K562 (cell line): ENCODE results near the gene RAB5B. TPM values are rescaled to one million over a fixed set of nuclear protein-coding genes. Genes with fewer than 3 reads are reported as not detected.

Source experiments
- ARNT ChIP-seq, 2 experiments: fragments of 450-650 bp; IDR thresholded peaks; 2 replicates each; pipeline ENCODE4 v1.6.1; 2016; ENCODE audit warnings: mild to moderate bottlenecking in 1 of 2
- CCNT2 ChIP-seq: IDR thresholded peaks from 2 replicates; pipeline ENCODE4 v1.6.1; 2011; ENCODE audit warnings: borderline replicate concordance, low read depth, mild to moderate bottlenecking, moderate library complexity, mixed read lengths, low read length; ENCODE audit not compliant: insufficient read length; ENCODE audit errors: extremely low read depth
- CGGBP1 ChIP-seq: fragments of 250-450 bp; sonication (Bioruptor Pico); IDR thresholded peaks from 2 replicates; pipeline ENCODE4 v1.9.0; 2021; ENCODE audit warnings: mild to moderate bottlenecking
- CHD2 ChIP-seq: IDR thresholded peaks from 2 replicates; pipeline ENCODE4 v1.6.1; 2011; ENCODE audit warnings: low read depth, low read length
- E2F1 ChIP-seq: sonication (generic); formaldehyde crosslinking; IDR thresholded peaks from 2 replicates; pipeline ENCODE4 v1.8.1; 2023; ENCODE audit warnings: mild to moderate bottlenecking, missing genetic modification reagents, moderate library complexity
- FOSL1 ChIP-seq: fragments of 200-800 bp; sonication (Bioruptor generic); conservative IDR thresholded peaks from 2 replicates; pipeline ENCODE4 v1.6.1; 2016; ENCODE audit warnings: missing genetic modification characterization, missing compliant biosample characterization
- FOXK2 ChIP-seq, 2 experiments: fragments of 450-650 bp; IDR thresholded peaks in 1 of 2; conservative IDR thresholded peaks in 1 of 2; 2 replicates each; pipeline ENCODE4 v1.6.1; 2016; ENCODE audit warnings: low read depth in 2 of 2, mild to moderate bottlenecking in 1 of 2
- GABPB1 ChIP-seq: sonication (generic); formaldehyde crosslinking; IDR thresholded peaks from 2 replicates; pipeline ENCODE4 v1.8.0; 2022; ENCODE audit warnings: mild to moderate bottlenecking, missing genetic modification reagents
- KDM5B ChIP-seq: fragments of 200-600 bp; sonication (generic); IDR thresholded peaks from 2 replicates; pipeline ENCODE4 v1.6.1; 2012; ENCODE audit warnings: low read depth, mild to moderate bottlenecking, moderate library complexity, low read length, control low read depth, inconsistent platforms; ENCODE audit not compliant: insufficient replicate concordance
- MBD2 ChIP-seq: sonication (generic); IDR thresholded peaks from 2 replicates; pipeline ENCODE4 v1.6.1; 2016; ENCODE audit warnings: low read depth, borderline replicate concordance
- MTA1 ChIP-seq: fragments of 450-650 bp; IDR thresholded peaks from 2 replicates; pipeline ENCODE4 v1.6.1; 2017; ENCODE audit warnings: borderline replicate concordance
- NFYB ChIP-seq: IDR thresholded peaks from 2 replicates; pipeline ENCODE4 v1.6.1; 2011; ENCODE audit warnings: mild to moderate bottlenecking, moderate library complexity; ENCODE audit not compliant: insufficient read length; ENCODE audit errors: extremely low read depth
- PHB2 ChIP-seq: fragments of 450-650 bp; IDR thresholded peaks from 2 replicates; pipeline ENCODE4 v1.6.1; 2017; ENCODE audit warnings: low read depth
- POLR2A ChIP-seq: fragments of 450-650 bp; conservative IDR thresholded peaks from 2 replicates; pipeline ENCODE4 v1.6.1; 2016
- POLR2G ChIP-seq: fragments of 200-400 bp; formaldehyde crosslinking; IDR thresholded peaks from 2 replicates; pipeline ENCODE4 v1.6.1; 2017; ENCODE audit warnings: low read depth, mild to moderate bottlenecking, antibody characterized with exemption, low read length, moderate library complexity
- POLR2H ChIP-seq: IDR thresholded peaks from 2 replicates; pipeline ENCODE4 v1.6.1; 2016; ENCODE audit warnings: missing genetic modification characterization, low read depth, mild to moderate bottlenecking, control low read depth, missing compliant biosample characterization, moderate library complexity
- RB1 ChIP-seq: fragments of 450-650 bp; IDR thresholded peaks from 2 replicates; pipeline ENCODE4 v1.6.1; 2017; ENCODE audit warnings: low read depth, mild to moderate bottlenecking
- RBM14 ChIP-seq: fragments of 200-400 bp; formaldehyde crosslinking; IDR thresholded peaks from 2 replicates; pipeline ENCODE4 v1.6.1; 2018; ENCODE audit warnings: low read depth, mild to moderate bottlenecking, low read length, moderate library complexity, borderline replicate concordance; ENCODE audit not compliant: insufficient read depth
- RBM25 ChIP-seq: fragments of 200-400 bp; formaldehyde crosslinking; IDR thresholded peaks from 2 replicates; pipeline ENCODE4 v1.6.1; 2018; ENCODE audit warnings: low read length, low read depth, moderate library complexity; ENCODE audit not compliant: severe bottlenecking
- RBM39 ChIP-seq: fragments of 200-400 bp; formaldehyde crosslinking; optimal IDR thresholded peaks from 2 replicates; pipeline ENCODE3; 2018; ENCODE audit warnings: low read depth, low read length
- SIN3A ChIP-seq, 2 experiments: fragments of 150-350 bp in 1 of 2; IDR thresholded peaks; 2 replicates each; pipeline ENCODE4 v1.6.1; 2011 to 2016; ENCODE audit warnings: borderline replicate concordance in 2 of 2, low read depth in 2 of 2, low read length in 2 of 2, mild to moderate bottlenecking in 2 of 2, moderate library complexity in 2 of 2; ENCODE audit not compliant: control insufficient read depth in 1 of 2
- SUPT5H ChIP-seq: fragments of 450-650 bp; IDR thresholded peaks from 2 replicates; pipeline ENCODE4 v1.6.1; 2016
- TAF7 ChIP-seq: fragments of 450-650 bp; IDR thresholded peaks from 2 replicates; pipeline ENCODE4 v1.6.1; 2016; ENCODE audit warnings: missing genetic modification characterization, missing compliant biosample characterization
- TBL1XR1 ChIP-seq, 2 experiments: IDR thresholded peaks; 2 replicates each; pipeline ENCODE4 v1.6.1; 2012; ENCODE audit warnings: improper control_type of control experiment in 2 of 2, low read length in 2 of 2, mild to moderate bottlenecking in 1 of 2
- VEZF1 ChIP-seq: fragments of 200-800 bp; sonication (Bioruptor generic); IDR thresholded peaks from 2 replicates; pipeline ENCODE4 v1.6.1; 2017; ENCODE audit warnings: missing genetic modification characterization, missing compliant biosample characterization
- ZBTB17 ChIP-seq: fragments of 450-650 bp; formaldehyde crosslinking; IDR thresholded peaks from 2 replicates; pipeline ENCODE4 v1.4.0; 2020; ENCODE audit warnings: mild to moderate bottlenecking
- ZNF121 ChIP-seq: sonication (generic); formaldehyde crosslinking; conservative IDR thresholded peaks from 2 replicates; pipeline ENCODE4 v1.8.0; 2022; ENCODE audit warnings: missing genetic modification reagents
- polyA plus RNA-seq, 8 experiments: library from polyadenylated mRNA; depleted of rRNA in 4 of 8; stranded (reverse) in 5 of 8; unstranded in 3 of 8; fragments of >200 nt; fragmentation: Nextera tagmentation in 2 of 8; fragmentation: Illumina TruSeq in 1 of 8; extraction: Ambion mirVana in 2 of 8; extraction: Trizol in 1 of 8; gene quantifications; 2 replicates each; pipeline versions ENCODE4 v1.2.1 to v1.2.3, GENCODE V29; 2011 to 2014; ENCODE audit warnings: inconsistent platforms in 1 of 8, missing spikeins in 1 of 8
- total RNA-seq, 7 experiments: library from RNA; depleted of rRNA in 6 of 7; stranded (reverse); fragments of >200 nt in 6 of 7; fragmentation: Illumina TruSeq in 2 of 7; extraction: Trizol in 2 of 7; gene quantifications; 2 replicates each; pipeline versions ENCODE4 v1.2.1 to v1.2.3, GENCODE V29; 2011 to 2021; ENCODE audit warnings: low replicate concordance in 1 of 7

RAB5B gene
- total and polyA plus RNA-seq, 9 of the 15 experiments (the other 6 are each of a cell fraction or from before 2014, with no cell fraction given), result 6.8 to 73.8 (median 25.2) TPM

- TF ChIP-seq RBM14, result no peak
- TF ChIP-seq ZNF121 (CRISPR knock-in tag), result no peak
- TF ChIP-seq MBD2, result peak; percentile 100
- peak; percentile 99 for TF ChIP-seq VEZF1 (CRISPR knock-in tag)
- TF ChIP-seq CCNT2, result peak; percentile 47
- peak; percentile 91 for TF ChIP-seq SUPT5H
- peak; percentile 93 for TF ChIP-seq FOSL1 (tag)
- TF ChIP-seq TBL1XR1 (IDR thresholded peaks at IDR 0.05; ENCODE audit: low read length in 2 of 2), result peak in 1 of 2 experiments; percentile 57; a peak in 1 of 4 replicates
- peak; percentile 94 for TF ChIP-seq CHD2
- TF ChIP-seq ZBTB17 (CRISPR knock-in tag), result peak; percentile 78
- TF ChIP-seq SIN3A (IDR thresholded peaks at IDR 0.05; ENCODE audit: borderline replicate concordance in 2 of 2, control insufficient read depth in 1 of 2, low read depth in 2 of 2, low read length in 2 of 2), result peak; percentile 96 to 99; a peak in 3 of 4 replicates
- TF ChIP-seq KDM5B, result peak; percentile 74
- TF ChIP-seq POLR2G, result peak; percentile 98
- peak; percentile 54 for TF ChIP-seq POLR2H (tag)
- peak; percentile 50; the same call in 1 of the 2 replicates for TF ChIP-seq RB1
- TF ChIP-seq CGGBP1 (CRISPR knock-in tag), result no peak
- peak; percentile 80; the same call in 1 of the 2 replicates for TF ChIP-seq E2F1
- peak; percentile 84 for TF ChIP-seq TAF7
- TF ChIP-seq POLR2A, result peak; percentile 90
- TF ChIP-seq FOXK2 (conservative IDR thresholded peaks at IDR 0.05 in 1 of 2, IDR thresholded peaks at IDR 0.05 in 1 of 2; ENCODE audit: low read depth in 2 of 2), result peak; percentile 97
- TF ChIP-seq PHB2, result no peak
- no peak for TF ChIP-seq RBM39
- peak; percentile 86 for TF ChIP-seq MTA1
- no peak for TF ChIP-seq ARNT (IDR thresholded peaks at IDR 0.05)
- TF ChIP-seq GABPB1 (CRISPR knock-in tag), result peak; percentile 51; the same call in 1 of the 2 replicates
- TF ChIP-seq NFYB, result peak; percentile 85
- TF ChIP-seq RBM25, result peak; percentile 98
Observed at GRCh38 chr12:55973599-55974307, at the start of gene RAB5B (continued).
